A673 (cell line): ENCODE measurements around the gene CALR. TPM values are rescaled to one million over a fixed set of nuclear protein-coding genes. Genes with fewer than 3 reads are reported as not detected.

Source experiments
- BruUV-seq: library from RNA; stranded (reverse); fragments of 400-500 nt; replicated peaks from 2 replicates; lab custom pipeline; 2021; lab: Mats Ljungman, UMichigan
- CTCF ChIA-PET: fragments of 300-600 bp; sonication (Branson Sonifier 250); formaldehyde crosslinking; loops from one replicate; lab custom pipeline; 2022; ENCODE audit warnings: antibody characterized with exemption; lab: Charles Lee
- POLR2A ChIA-PET: fragments of 300-600 bp; sonication (Branson Sonifier 250); formaldehyde crosslinking; loops from one replicate; lab custom pipeline; 2022; ENCODE audit warnings: antibody characterized with exemption; ENCODE audit not compliant: low non-redundant PET; lab: Charles Lee
- DNase-seq: peaks from one replicate; pipeline ENCODE4 v3.0.0-alpha.2; 2015; ENCODE audit warnings: low spot score
- H3K27ac ChIP-seq: fragments of 200-600 bp; sonication (generic); 2 replicates; pipeline ENCODE4 v1.5.1; 2016; ENCODE audit warnings: mixed run types, low read depth, mild to moderate bottlenecking, mixed read lengths, antibody characterized with exemption, low read length; ENCODE audit not compliant: poor library complexity, severe bottlenecking
- H3K27me3 ChIP-seq: fragments of 200-600 bp; sonication (generic); replicated peaks from 2 replicates; pipeline ENCODE4 v1.6.1; 2017; ENCODE audit warnings: mixed run types, low read depth, mild to moderate bottlenecking, mixed read lengths, antibody characterized with exemption, low read length; ENCODE audit not compliant: insufficient read depth, poor library complexity
- H3K36me3 ChIP-seq: fragments of 200-600 bp; sonication (generic); 2 replicates; pipeline ENCODE4 v1.6.1; 2016; ENCODE audit warnings: mixed run types, mild to moderate bottlenecking, mixed read lengths, antibody characterized with exemption, low read length; ENCODE audit not compliant: insufficient read depth, poor library complexity, severe bottlenecking
- H3K4me1 ChIP-seq: fragments of 200-600 bp; sonication (generic); 2 replicates; pipeline ENCODE4 v1.6.1; 2017; ENCODE audit warnings: mixed run types, mild to moderate bottlenecking, mixed read lengths, antibody characterized with exemption, low read length; ENCODE audit not compliant: insufficient read depth, poor library complexity, severe bottlenecking
- H3K4me3 ChIP-seq: fragments of 200-600 bp; sonication (generic); 2 replicates; pipeline ENCODE4 v1.5.1; 2016; ENCODE audit warnings: low read depth, mixed run types, mild to moderate bottlenecking, mixed read lengths, low read length; ENCODE audit not compliant: poor library complexity, severe bottlenecking
- H3K9me3 ChIP-seq: fragments of 200-600 bp; sonication (generic); 2 replicates; pipeline ENCODE4 v1.6.1; 2016; ENCODE audit warnings: mixed run types, low read depth, mild to moderate bottlenecking, mixed read lengths, antibody characterized with exemption, low read length; ENCODE audit not compliant: poor library complexity, severe bottlenecking
- CTCF ChIP-seq: fragments of 300-800, 200-600 bp; sonication (generic); conservative IDR thresholded peaks from 2 replicates; pipeline ENCODE4 v1.5.1; 2017; ENCODE audit warnings: low read depth, mild to moderate bottlenecking, antibody characterized with exemption, low read length, moderate library complexity, mixed read lengths
- EZH2 ChIP-seq: fragments of 200-600 bp; sonication (generic); IDR thresholded peaks from 2 replicates; pipeline ENCODE4 v1.6.1; 2017; ENCODE audit warnings: borderline replicate concordance, low read depth, mild to moderate bottlenecking, mixed read lengths, antibody characterized with exemption, low read length; ENCODE audit not compliant: poor library complexity, severe bottlenecking
- intact Hi-C: fragments of 100-400 bp; cut with micrococcal nuclease; formaldehyde crosslinking; loops from one replicate; pipeline ENCODE4 v1.10.0; 2022; ENCODE audit not compliant: unreplicated experiment
- microRNA-seq: library from miRNA; unstranded; fragments of <30 nt; microRNA quantifications from one replicate; pipeline ENCODE4 v1.2.0, GENCODE V29; 2021
- total RNA-seq: library from RNA; stranded (reverse); gene quantifications from 2 replicates; pipeline ENCODE4 v1.2.3, GENCODE V29; 2021

The CALR gene
- total RNA-seq, 1 experiment from 2014 or later, result 994 TPM

GRCh38 chr19:12991296-12991695 is 52.9 kb downstream of the CALR start:
- Histone ChIP-seq H3K9me3 (no peaks in the 10 kb centered on the region), H3K27ac (no peak overlapping the region), H3K4me1 (no peaks in the 10 kb centered on the region), H3K4me3 (no peak overlapping the region), H3K27me3 (no peaks in the 10 kb centered on the region), H3K36me3 (no peaks in the 10 kb centered on the region)
- ChIA-PET POLR2A (no interaction called here), CTCF (no interaction called here)
- DNase-seq, result no peak
- no TSS peak for BruUV-seq
- intact Hi-C loops, result no loop called here
- TF ChIP-seq EZH2 (no peak), CTCF (no peak)

DNA sequence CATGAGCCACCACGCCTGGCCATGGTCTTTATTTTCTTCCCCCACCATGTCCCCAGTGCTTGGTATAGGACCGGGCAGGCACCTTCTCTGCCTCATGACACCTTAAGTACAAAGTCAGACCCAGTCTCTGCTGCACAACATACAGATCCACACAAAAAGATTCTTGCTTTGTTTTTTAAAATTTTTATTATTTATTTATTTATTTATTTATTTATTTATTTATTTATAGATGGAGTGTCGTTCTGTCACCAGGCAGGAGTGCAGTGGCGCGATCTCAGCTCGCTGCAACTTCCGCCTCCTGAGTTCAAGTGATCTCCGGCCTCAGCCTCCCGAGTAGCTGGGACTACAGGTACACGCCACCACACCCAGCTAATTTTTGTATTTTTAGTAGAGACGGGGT is 54.3 kb downstream of the CALR start:
- no peaks in the 10 kb centered on the region for H3K9me3 ChIP-seq

DNA sequence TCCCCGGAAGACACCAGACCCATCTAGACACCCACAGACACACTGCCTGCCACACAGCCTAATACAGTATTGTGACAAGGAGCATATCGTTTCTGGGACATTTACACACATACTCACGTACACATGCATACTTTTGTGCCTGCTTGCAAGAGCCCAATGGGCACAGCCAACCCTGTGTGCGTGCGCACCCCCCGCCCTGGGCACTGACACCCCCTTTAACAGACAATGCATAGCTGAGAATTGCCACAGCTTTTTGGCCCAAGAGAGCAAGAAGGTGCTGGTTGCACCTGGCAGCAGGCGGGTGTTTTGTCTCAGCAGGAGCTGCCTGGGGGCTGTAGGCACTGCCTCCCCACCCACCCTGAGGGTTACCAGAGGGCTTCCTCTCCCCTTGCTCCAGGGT is 55.2 kb downstream of the CALR start:
- Histone ChIP-seq H3K4me3 (no peak overlapping the region), H3K27me3 (no peaks in the 10 kb centered on the region), H3K4me1 (peaks cover 4% of the 10 kb centered on the region), H3K27ac (no peak overlapping the region), H3K36me3 (no peaks in the 10 kb centered on the region), H3K9me3 (no peaks in the 10 kb centered on the region)
- intact Hi-C loops, result no loop called here
- CTCF ChIA-PET, result interaction anchor here (0.6 kb wide), 1 partner anchor 100 kb away, joined by 4 read pairs; no protein-coding TSS in a partner anchor
- no peak for TF ChIP-seq EZH2
- no peak for TF ChIP-seq CTCF
- DNase-seq, result no peak
- no TSS peak for BruUV-seq
- POLR2A ChIA-PET, result no interaction called here

More for the DNA sequence above, 54.3 kb downstream of the CALR start:
- Histone ChIP-seq H3K4me1 (peaks cover 4% of the 10 kb centered on the region), H3K27me3 (no peaks in the 10 kb centered on the region), H3K27ac (no peak overlapping the region), H3K36me3 (no peaks in the 10 kb centered on the region), H3K4me3 (no peak overlapping the region)
- CTCF ChIA-PET, result no interaction called here
- no peak for DNase-seq
- BruUV-seq, result no TSS peak
- TF ChIP-seq CTCF (no peak), EZH2 (no peak)
- POLR2A ChIA-PET, result interaction anchor here (0.8 kb wide), 1 partner anchor 114 kb away, joined by 24 read pairs; no protein-coding TSS in a partner anchor
- intact Hi-C loops, result no loop called here

Small RNA genes lying within 50 kb of the gene (microRNA-seq; reads per million reads assigned to microRNA genes)
- gene MIR5695 (not detected), gene MIR6515 (5.1 reads per million, percentile 17 among the genes with 10 or more reads in this experiment)

Other genes starting within 250 kb of the CALR start
- 15.4 and 19.6 TPM in 2 replicates for gene FBXW9, start 242.0 kb upstream of the CALR start, total RNA-seq
- 121 and 150 TPM in 2 replicates for gene TNPO2, start 214.7 kb upstream of the CALR start, total RNA-seq
- 238 and 259 TPM in 2 replicates for gene TRIR, start 203.9 kb upstream of the CALR start, total RNA-seq
- 91.7 and 92.6 TPM in 2 replicates for gene GET3, start 201.1 kb upstream of the CALR start, total RNA-seq
- gene BEST2, start 186.8 kb upstream of the CALR start, total RNA-seq, result 0.13 TPM in 1 of 2 replicates, not detected in the other
- 25.8 and 34.1 TPM in 2 replicates for gene HOOK2, start 163.1 kb upstream of the CALR start, total RNA-seq
- gene JUNB, start 147.1 kb upstream of the CALR start, total RNA-seq, result 27.7 and 28.6 TPM in 2 replicates
- 406 and 429 TPM in 2 replicates for gene PRDX2, start 136.8 kb upstream of the CALR start, total RNA-seq
- 45.2 and 53.4 TPM in 2 replicates for gene THSD8, start 136.5 kb upstream of the CALR start, total RNA-seq
- 97.7 and 99.7 TPM in 2 replicates for gene RNASEH2A, start 132.0 kb upstream of the CALR start, total RNA-seq
- gene RTBDN, start 104.0 kb upstream of the CALR start, total RNA-seq, result 1.4 TPM in 1 of 2 replicates, not detected in the other
- 22.2 and 26.7 TPM in 2 replicates for gene MAST1, start 100.1 kb upstream of the CALR start, total RNA-seq
- 22.7 and 27.8 TPM in 2 replicates for gene DNASE2, start 57.2 kb upstream of the CALR start, total RNA-seq
- gene KLF1, start 51.4 kb upstream of the CALR start, total RNA-seq, result 0.30 and 0.57 TPM in 2 replicates
- gene GCDH, start 47.4 kb upstream of the CALR start, total RNA-seq, result 47.3 and 58.7 TPM in 2 replicates
- 0.71 and 1.8 TPM in 2 replicates for gene SYCE2, start 19.3 kb upstream of the CALR start, total RNA-seq
- 150 and 162 TPM in 2 replicates for gene FARSA, start 4.9 kb upstream of the CALR start, total RNA-seq
- 183 and 186 TPM in 2 replicates for gene RAD23A, start 7.3 kb downstream of the CALR start, total RNA-seq
- 61.1 and 67.5 TPM in 2 replicates for gene GADD45GIP1, start 18.6 kb downstream of the CALR start, total RNA-seq
- 0.17 TPM in 2 replicates for gene DAND5, start 31.0 kb downstream of the CALR start, total RNA-seq
- gene NFIX, start 56.9 kb downstream of the CALR start, total RNA-seq, result 69.7 and 77.9 TPM in 2 replicates
- gene LYL1, start 164.2 kb downstream of the CALR start, total RNA-seq, result not detected in 2 replicates
- 85.7 and 109 TPM in 2 replicates for gene TRMT1, start 178.1 kb downstream of the CALR start, total RNA-seq
- 119 and 126 TPM in 2 replicates for gene NACC1, start 179.7 kb downstream of the CALR start, total RNA-seq
- 63.3 and 69.5 TPM in 2 replicates for gene STX10, start 211.8 kb downstream of the CALR start, total RNA-seq
- gene IER2, start 211.8 kb downstream of the CALR start, total RNA-seq, result 148 and 164 TPM in 2 replicates